GM20431 (cell line): ENCODE data around the gene EMP1.

Experiments
- in situ Hi-C: fragments of 300-500 bp; cut with MseI, MboI; formaldehyde crosslinking; loops from one replicate; pipeline ENCODE4 v1.15.0; 2020; ENCODE audit warnings: low sequenced_read_pairs; ENCODE audit not compliant: unreplicated experiment

Gene EMP1

GRCh38 chr12:13215056-13215455, 18.5 kb downstream of the EMP1 start:
- in situ Hi-C loops: loop anchor here (10.0 kb wide), 1 partner anchor 300 kb away; no protein-coding TSS in a partner anchor

- in situ Hi-C loops: loop anchor here (10.0 kb wide), 1 partner anchor 304 kb away; no protein-coding TSS in a partner anchor
Observed at GRCh38 chr12:13218641-13219040, 22.1 kb downstream of the EMP1 start.

- in situ Hi-C loops: loop anchor here (10.0 kb wide), 1 partner anchor 305 kb away; no protein-coding TSS in a partner anchor
Observed at GRCh38 chr12:13219320-13219719, 22.8 kb downstream of the EMP1 start.

- in situ Hi-C loops: no loop called here
Observed at GRCh38 chr12:13220838-13221237, 24.3 kb downstream of the EMP1 start.

- in situ Hi-C loops: no loop called here
Observed at GRCh38 chr12:13222076-13222475, 25.6 kb downstream of the EMP1 start.

GRCh38 chr12:13223179-13223804, 26.8 kb downstream of the EMP1 start:
- in situ Hi-C loops: no loop called here

GRCh38 chr12:13223941-13224340, 27.4 kb downstream of the EMP1 start:
- in situ Hi-C loops: no loop called here

GRCh38 chr12:13227191-13227590, 30.7 kb downstream of the EMP1 start:
- in situ Hi-C loops: no loop called here

- in situ Hi-C loops: no loop called here
Observed at GRCh38 chr12:13228579-13228978, 32.1 kb downstream of the EMP1 start.

- in situ Hi-C loops: no loop called here
Observed at GRCh38 chr12:13229504-13229903, 33.0 kb downstream of the EMP1 start.

GRCh38 chr12:13230500-13230899, 34.0 kb downstream of the EMP1 start:
- in situ Hi-C loops: no loop called here

GRCh38 chr12:13233830-13234641, 37.5 kb downstream of the EMP1 start:
- in situ Hi-C loops: no loop called here

GRCh38 chr12:13238204-13238603, 41.7 kb downstream of the EMP1 start:
- in situ Hi-C loops: no loop called here

GRCh38 chr12:13241833-13242488, 45.4 kb downstream of the EMP1 start:
- in situ Hi-C loops: no loop called here

- in situ Hi-C loops: no loop called here
Observed at GRCh38 chr12:13242936-13243335, 46.4 kb downstream of the EMP1 start.

- in situ Hi-C loops: no loop called here
Observed at GRCh38 chr12:13243516-13244070, 47.1 kb downstream of the EMP1 start.

- in situ Hi-C loops: no loop called here
Observed at GRCh38 chr12:13247596-13247995, 51.1 kb downstream of the EMP1 start.

- in situ Hi-C loops: no loop called here
Observed at GRCh38 chr12:13248964-13249363, 52.4 kb downstream of the EMP1 start.

- in situ Hi-C loops: no loop called here
Observed at GRCh38 chr12:13250416-13250815, 53.9 kb downstream of the EMP1 start.

- in situ Hi-C loops: no loop called here
Observed at GRCh38 chr12:13251521-13251920, 55.0 kb downstream of the EMP1 start.

GRCh38 chr12:13252024-13252423, 55.5 kb downstream of the EMP1 start:
- in situ Hi-C loops: no loop called here
